Gastroesophageal sphincter (tissue), 4 donors: ENCODE data around the gene LGALS1. TPM values are rescaled to one million over a fixed set of nuclear protein-coding genes. Genes with fewer than 3 reads are reported as not detected.

Source experiments
- ATAC-seq: fragments of 150-250 bp; one replicate; pipeline ENCODE4 v1.9.1; 2016; ENCODE audit warnings: mild to moderate bottlenecking, moderate library complexity
- H3K27ac ChIP-seq, 4 donors: fragments of 200-600 bp; sonication (generic) in 3 of 4; 1 replicate in 3 of 4; 2 replicates in 1 of 4; pipeline ENCODE4 v1.5.1; 2016 to 2019
- H3K27me3 ChIP-seq: fragments of 200-600 bp; sonication (generic); one replicate; pipeline ENCODE4 v1.5.1; 2019
- H3K36me3 ChIP-seq, 2 donors: fragments of 200-600 bp; sonication (generic); one replicate each; pipeline ENCODE4 v1.5.1; 2019; ENCODE audit warnings: control low read depth in 1 of 2
- H3K4me1 ChIP-seq, 3 donors: fragments of 200-600 bp; sonication (generic); 1 replicate in 2 of 3; 2 replicates in 1 of 3; pipeline ENCODE4 v1.5.1; 2016 to 2019; ENCODE audit warnings: control low read depth in 2 of 3
- H3K4me3 ChIP-seq, 2 donors: fragments of 200-600 bp; sonication (generic); one replicate each; pipeline ENCODE4 v1.5.1; 2019; ENCODE audit warnings: mild to moderate bottlenecking in 1 of 2, moderate library complexity in 1 of 2
- H3K9me3 ChIP-seq, 3 donors: fragments of 200-600 bp; sonication (generic); one replicate each; pipeline ENCODE4 v1.5.1; 2017 to 2019; ENCODE audit warnings: control low read depth in 2 of 3
- CTCF ChIP-seq, 4 experiments: fragments of 200-600 bp in 2 of 4; fragments of 450-650 bp in 2 of 4; sonication (generic) in 1 of 4; IDR thresholded peaks; one replicate each; pipeline ENCODE4 v1.5.1; 2017 to 2019; ENCODE audit warnings: antibody characterized with exemption in 4 of 4, mild to moderate bottlenecking in 2 of 4, moderate library complexity in 2 of 4
- EP300 ChIP-seq: sonication (generic); formaldehyde crosslinking; IDR thresholded peaks from one replicate; pipeline ENCODE4 v1.6.1; 2017; ENCODE audit warnings: antibody characterized with exemption, mild to moderate bottlenecking
- POLR2A ChIP-seq, 2 donors: fragments of 450-650 bp; IDR thresholded peaks; one replicate each; pipeline ENCODE4 v1.6.1; 2017; ENCODE audit warnings: antibody characterized with exemption in 2 of 2, mild to moderate bottlenecking in 2 of 2, moderate library complexity in 1 of 2
- POLR2AphosphoS5 ChIP-seq: sonication (generic); formaldehyde crosslinking; IDR thresholded peaks from one replicate; pipeline ENCODE4 v1.6.1; 2017; ENCODE audit warnings: antibody characterized with exemption
- WGBS, 2 donors: methylation state at CpG; one replicate each; pipeline ENCODE4 v1.1.5; 2018; ENCODE audit warnings: low coverage in 1 of 2; 5-methylcytosine and 5-hydroxymethylcytosine counted together
- total RNA-seq, 4 donors: library from RNA; depleted of rRNA; stranded (reverse); fragments of >200 nt; gene quantifications; one replicate each; pipeline ENCODE4 v1.1.0, GENCODE V29; 2016

The LGALS1 gene
- total RNA-seq, 4 donors from 2014 or later = 747 to 1,092 (median 1,059) TPM

- no peaks in the 10 kb centered on the region for H3K27me3 ChIP-seq
- no peak overlapping the region for H3K4me3 ChIP-seq
- peaks cover 0 to 58% of the 10 kb centered on the region in 2 donors for H3K36me3 ChIP-seq
- peaks cover 0 to 55% (median 40%) of the 10 kb centered on the region in 3 donors for H3K4me1 ChIP-seq
- peak overlapping the region in 2 of 4 donors; percentile 79 to 85 for H3K27ac ChIP-seq
- TF ChIP-seq CTCF (IDR thresholded peaks at IDR 0.05) (no peak), EP300 (no peak), POLR2AphosphoS5 (no peak), POLR2A (IDR thresholded peaks at IDR 0.05) (no peak)
- ATAC-seq = no peak
- no peaks in the 10 kb centered on the region for H3K9me3 ChIP-seq
- WGBS, 2 donors = 90% methylated on average over 5 of the region's 19 CpGs; no CpG with 5 or more reads in 1 of the 2 donors
Measured at GRCh38 chr22:37631448-37632173, 43.8 kb upstream of the LGALS1 start.

DNA sequence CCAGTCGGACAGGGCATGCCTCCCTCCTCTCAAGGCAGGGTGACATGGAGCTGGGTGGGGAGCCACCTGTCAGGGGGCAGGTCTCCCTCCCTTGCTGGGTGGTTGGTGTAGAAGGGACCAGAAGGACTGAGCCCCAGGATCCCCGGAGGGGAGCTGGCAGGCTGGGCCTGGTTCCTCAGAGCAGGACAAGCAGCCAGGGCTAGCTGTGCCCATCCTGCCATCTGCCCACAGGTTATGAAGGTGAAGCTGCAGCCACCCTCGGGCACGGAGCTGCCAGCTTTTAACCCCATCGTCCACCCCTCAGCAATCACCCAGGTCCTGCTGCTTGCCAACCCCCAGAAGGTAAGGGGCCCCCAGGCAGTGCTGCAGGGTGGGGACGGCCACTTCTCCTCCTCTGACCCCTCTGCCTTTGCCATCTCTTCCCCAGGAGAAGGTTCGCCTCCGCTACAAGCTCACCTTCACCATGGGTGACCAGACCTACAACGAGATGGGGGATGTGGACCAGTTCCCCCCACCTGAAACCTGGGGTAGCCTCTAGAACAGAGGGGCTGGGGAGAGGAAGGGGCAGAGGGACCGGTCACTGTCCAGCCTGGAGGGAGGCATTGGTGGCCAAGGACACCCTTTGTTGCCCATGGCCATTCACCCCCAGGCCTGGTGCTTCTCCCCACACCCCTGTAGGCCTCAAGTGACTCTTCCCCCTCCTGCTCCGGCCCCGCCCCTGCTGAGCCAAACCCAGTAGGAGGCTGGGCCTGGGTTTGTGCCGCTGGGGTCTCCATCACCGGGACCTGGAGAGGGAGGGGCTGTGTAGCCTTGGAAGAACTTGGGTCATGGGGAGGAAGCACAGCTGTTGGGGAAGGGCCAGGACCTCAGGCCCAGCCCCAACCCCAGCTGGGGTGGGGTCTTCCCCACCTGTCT is 43.0 kb upstream of the LGALS1 start:
- TF ChIP-seq POLR2A (IDR thresholded peaks at IDR 0.05) (no peak), CTCF (IDR thresholded peaks at IDR 0.05) (no peak), POLR2AphosphoS5 (no peak), EP300 (no peak)
- ATAC-seq = no peak
- peak overlapping the region in 3 of 4 donors; percentile 79 to 85 (median 80) for H3K27ac ChIP-seq
- no peaks in the 10 kb centered on the region for H3K9me3 ChIP-seq
- H3K36me3 ChIP-seq = peaks cover 0 to 57% of the 10 kb centered on the region in 2 donors
- no peak overlapping the region for H3K4me3 ChIP-seq
- peaks cover 0 to 52% (median 32%) of the 10 kb centered on the region in 3 donors for H3K4me1 ChIP-seq
- WGBS, 2 donors = 83% methylated on average over 1 of the region's 14 CpGs; no CpG with 5 or more reads in 1 of the 2 donors
- no peaks in the 10 kb centered on the region for H3K27me3 ChIP-seq

- ATAC-seq = no peak
- H3K36me3 ChIP-seq = peaks cover 0 to 49% of the 10 kb centered on the region in 2 donors
- peak overlapping the region; percentile 32 to 85 (median 80) for H3K27ac ChIP-seq
- H3K9me3 ChIP-seq = no peaks in the 10 kb centered on the region
- no peak overlapping the region for H3K4me3 ChIP-seq
- TF ChIP-seq POLR2AphosphoS5 = no peak
- TF ChIP-seq EP300 = no peak
- TF ChIP-seq CTCF (IDR thresholded peaks at IDR 0.05) = no peak
- TF ChIP-seq POLR2A (IDR thresholded peaks at IDR 0.05) = no peak
- no peaks in the 10 kb centered on the region for H3K27me3 ChIP-seq
- WGBS, 2 donors = 70% methylated on average over 2 of the region's 11 CpGs; no CpG with 5 or more reads in 1 of the 2 donors
- peaks cover 0 to 48% (median 28%) of the 10 kb centered on the region in 3 donors for H3K4me1 ChIP-seq
Measured at GRCh38 chr22:37633089-37633624, 42.3 kb upstream of the LGALS1 start.

GRCh38 chr22:37633625-37634416 is 41.6 kb upstream of the LGALS1 start:
- Histone ChIP-seq H3K9me3 (no peaks in the 10 kb centered on the region), H3K36me3 (peaks cover 0 to 43% of the 10 kb centered on the region in 2 donors), H3K27ac (peak overlapping the region; percentile 9 to 85 (median 80)), H3K27me3 (peaks cover under 1% of the 10 kb centered on the region), H3K4me1 (peaks cover 0 to 53% (median 32%) of the 10 kb centered on the region in 3 donors), H3K4me3 (peak overlapping the region in 1 of 2 donors; percentile 29)
- ATAC-seq = peak; percentile 89
- TF ChIP-seq POLR2A (IDR thresholded peaks at IDR 0.05) (peak; percentile 19 to 20), CTCF (IDR thresholded peaks at IDR 0.05) (peak in 3 of 4 experiments; percentile 19 to 24 (median 19)), EP300 (no peak), POLR2AphosphoS5 (no peak)
- WGBS, 2 donors = 0 to 4% methylated on average over 2 to 4 of the region's 24 CpGs
